GM18858 (cell line): ENCODE data around the gene EEF1AKMT2.

Experiments used
- ATAC-seq: cut with Tn5 transposase; IDR thresholded peaks from one replicate; pipeline ENCODE4 v1.9.1; 2021; ENCODE audit not compliant: unreplicated experiment

The EEF1AKMT2 gene

DNA sequence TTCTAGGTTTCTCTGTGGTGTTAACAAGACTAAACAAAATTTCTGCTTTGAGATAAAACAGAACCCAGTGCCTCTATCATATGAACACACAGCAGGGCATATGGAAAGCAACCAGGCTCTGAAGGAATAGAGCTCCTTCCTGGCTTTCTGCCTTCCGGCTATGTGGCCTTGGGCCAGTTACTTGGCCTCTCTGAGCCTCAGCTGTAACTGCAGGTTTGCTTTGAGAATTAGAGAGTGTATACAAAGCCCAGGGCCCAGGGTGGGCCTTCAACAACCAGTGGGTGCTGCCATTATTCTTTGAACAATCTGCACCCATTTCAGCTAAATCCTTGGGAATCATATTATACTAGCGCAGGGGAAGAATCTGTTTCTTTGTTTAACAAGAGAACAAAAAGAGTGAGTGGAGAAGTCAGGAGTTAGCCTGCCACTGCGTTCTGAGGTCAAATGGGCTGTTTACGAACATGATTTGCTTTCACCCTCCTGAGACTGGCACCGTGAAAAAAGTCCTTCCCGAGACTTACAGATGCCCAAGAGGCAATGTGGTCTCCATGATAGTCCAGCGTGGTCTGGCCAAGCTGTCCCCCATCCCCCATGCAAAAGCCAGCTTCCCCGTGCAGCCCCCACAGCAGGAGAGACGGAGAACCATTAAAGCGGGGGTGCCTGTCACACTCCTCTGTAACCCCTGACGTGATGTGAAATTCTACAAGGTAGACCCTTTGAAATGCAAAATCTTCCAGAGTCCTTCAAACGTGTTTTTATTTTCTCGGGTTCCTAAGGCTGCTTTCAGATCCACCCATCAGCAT lies 52.4 kb downstream of the EEF1AKMT2 start:
- no peak for ATAC-seq

DNA sequence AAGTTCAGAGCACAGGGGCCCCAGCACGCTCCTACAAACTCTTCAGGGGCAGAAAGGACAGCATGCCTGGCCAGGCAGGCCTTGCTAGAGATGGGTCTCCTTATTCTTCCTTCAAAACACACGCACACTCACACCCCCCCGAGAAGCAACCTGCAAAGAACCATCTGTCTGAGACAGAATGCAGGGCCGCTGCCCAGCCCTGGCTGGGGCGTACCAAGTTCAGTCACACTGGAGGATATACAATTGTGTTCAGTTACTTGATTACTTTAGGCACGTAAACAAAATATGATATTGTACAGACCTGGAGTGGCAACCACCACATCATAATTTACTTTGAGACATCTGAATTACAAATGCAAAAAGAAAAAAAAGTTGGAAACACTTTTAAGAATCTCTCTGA lies 53.2 kb downstream of the EEF1AKMT2 start:
- no peak for ATAC-seq

DNA sequence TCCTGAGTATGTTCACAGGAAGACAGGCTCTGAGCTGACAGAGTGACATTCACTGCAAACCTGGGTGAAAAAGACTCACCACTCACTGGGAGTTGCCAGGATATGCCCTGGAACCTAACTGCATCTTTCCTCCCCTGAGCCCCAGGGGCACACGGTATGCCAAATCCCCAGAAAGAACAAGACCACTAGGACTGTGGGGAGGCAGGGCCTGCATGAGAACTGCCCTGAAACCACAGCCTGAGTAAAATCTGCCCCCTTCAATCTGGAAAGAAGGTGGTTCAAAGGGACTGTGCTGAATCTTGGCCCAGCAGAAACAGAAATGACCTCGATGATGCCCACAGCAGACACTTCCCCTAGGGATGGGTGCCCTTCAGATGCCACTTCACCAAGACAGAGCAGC lies 54.0 kb downstream of the EEF1AKMT2 start:
- no peak for ATAC-seq

DNA sequence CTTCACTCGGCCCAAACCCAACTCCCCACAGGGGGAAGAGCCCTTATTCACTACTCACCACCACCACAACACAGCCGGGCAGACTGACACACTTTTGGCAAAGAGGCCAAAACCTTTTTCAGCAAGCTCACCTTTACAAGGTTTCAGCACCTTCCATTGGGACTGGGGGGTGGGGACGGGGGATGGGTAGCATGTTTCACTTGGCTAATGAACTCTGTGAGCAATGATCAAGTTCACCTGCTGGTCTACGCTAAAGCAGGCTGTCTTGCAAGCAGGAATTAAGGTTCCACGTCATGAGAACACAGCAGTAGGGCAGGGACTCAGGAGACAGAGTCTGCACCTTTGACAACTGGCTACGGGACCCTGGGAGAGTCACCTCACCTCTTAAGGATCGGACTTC lies 54.5 kb downstream of the EEF1AKMT2 start:
- ATAC-seq: no peak

DNA sequence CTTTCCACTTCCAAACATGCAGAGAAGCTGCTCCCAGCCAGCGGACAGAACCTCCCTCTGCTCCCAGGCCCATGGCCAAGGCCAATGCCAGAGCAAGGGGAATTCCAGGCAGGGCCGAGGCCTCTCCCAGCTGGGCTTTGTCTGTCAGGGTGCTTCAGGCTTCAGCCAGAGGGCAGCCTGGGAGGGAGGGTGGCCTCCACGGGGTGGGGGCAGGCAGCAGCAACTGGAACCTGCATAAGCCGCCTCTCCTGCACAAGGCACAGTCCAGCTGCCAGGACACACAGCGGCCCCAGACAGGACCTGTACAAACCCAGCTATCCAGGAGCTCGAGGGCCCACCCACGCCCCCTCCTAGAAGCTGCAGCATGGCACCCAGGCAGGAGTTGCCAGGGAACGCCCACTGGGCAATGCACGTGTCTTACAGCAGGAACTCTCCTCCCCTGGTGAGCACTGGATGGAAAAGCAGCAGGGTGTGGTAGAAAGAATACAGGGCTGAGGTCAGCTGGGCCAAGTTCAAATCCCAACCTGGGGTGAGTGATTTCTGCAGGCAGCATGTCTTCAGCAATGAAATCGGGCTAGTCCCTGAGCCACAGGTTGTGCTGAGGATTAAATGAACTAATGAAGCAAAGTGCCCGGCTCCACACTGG lies 55.1 kb downstream of the EEF1AKMT2 start:
- ATAC-seq: no peak

DNA sequence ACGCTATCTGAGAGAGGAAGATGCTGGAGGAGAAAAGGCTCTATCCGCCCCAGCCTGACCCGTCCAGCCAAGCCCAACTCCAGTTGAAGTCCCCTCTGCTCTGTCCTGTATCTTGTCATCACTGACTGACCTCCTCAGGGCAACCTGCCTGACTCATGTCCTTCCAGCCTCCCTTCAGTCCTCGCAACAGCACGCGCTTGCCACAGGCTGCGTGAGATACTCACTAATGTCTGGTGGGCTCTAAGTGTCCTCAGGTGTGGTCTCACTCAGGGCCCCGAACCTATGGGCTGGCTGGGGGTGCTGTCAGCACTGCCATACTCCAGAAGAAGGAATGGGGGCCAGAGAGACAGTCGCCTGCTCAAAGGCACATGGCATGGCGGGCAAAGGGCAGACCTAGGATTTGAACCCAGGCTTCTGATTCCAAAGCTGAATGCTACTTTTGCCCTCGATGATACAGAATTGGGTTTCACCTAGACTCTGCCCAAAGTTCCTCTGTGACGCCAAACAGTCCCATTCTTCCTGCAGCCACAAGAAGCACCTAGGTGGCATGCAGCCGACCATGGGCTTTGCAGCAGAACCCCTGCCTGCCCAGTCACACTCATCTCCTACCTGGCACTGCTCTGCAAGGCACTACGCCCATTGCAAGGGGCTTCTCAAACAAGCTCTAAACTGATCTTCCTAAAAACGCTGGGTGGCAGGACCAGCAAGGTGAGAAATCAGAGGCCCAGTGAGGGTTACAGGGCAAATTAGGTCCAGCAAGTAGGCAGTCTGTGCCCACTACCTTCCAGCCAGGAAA lies 56.0 kb downstream of the EEF1AKMT2 start:
- no peak for ATAC-seq

DNA sequence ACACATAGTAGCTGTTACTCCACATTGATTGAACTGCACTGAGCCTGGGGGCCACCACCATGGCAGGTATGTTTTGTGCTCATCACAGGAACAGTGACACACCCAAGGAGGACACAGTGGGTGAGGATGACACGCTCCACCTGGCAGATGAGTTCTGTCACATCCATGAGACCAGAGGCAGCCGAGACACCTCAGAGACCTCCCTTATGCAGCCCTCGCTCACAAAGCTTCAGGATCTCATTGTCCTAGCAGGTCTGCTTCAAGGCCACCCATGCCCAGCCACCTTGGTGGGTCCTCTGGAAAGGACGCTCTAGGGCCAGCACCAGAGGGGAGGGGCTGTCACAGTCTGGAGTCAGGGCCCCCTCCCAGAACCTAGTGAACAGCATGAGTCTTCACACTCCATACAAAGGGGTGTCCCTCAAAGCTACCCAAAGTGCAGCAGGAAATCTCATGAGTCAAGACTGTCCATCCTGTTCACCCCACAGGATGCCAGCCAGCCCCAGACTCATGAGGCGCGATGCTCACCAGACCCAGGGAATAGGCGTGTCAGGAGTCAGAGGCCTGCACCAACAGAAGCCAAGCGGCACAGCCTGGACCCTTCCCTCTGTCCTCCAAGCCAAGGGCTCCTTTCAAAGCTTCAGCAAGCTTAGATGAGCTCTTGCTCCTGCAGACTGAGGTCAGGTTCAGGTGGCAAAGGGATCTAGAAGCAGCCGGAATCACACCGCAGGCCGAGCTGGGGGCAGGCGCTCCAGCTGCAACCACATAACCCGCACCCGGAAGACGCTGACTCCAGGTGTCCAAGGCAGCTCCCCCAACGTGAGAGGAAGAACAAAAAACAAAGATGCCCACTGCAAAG lies 57.1 kb downstream of the EEF1AKMT2 start:
- ATAC-seq: no peak

DNA sequence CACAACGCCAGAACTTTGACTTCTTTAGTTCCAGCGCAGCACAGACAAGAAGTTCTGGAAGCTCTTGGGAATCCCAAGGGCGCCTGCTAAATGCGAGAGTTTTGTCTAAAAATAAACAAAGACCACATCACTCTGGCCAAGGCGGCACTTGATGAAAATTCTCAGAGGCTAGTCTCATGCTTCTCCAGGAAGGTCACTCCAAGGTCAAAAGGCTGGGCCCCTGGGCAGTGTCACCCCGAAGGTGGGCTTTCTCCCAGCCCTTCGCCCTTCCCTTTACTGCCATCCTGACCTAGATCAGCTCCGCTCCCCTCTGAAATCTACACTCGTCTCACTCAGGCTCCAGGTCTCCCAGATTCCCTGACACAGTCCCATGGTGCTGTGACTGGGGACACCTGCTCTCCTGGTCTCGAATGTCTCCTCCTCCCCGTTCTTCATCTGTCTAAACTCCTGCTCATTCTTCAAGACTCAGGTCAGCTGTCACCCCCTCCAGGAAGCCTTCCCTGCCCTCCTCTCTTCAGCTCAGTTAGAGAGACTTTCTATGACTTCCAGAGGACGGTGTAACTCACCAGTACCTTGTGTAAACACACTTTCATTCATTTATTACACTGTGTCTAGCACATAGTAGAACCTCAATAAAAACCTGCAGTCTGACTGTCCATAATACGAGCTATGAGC lies 58.0 kb downstream of the EEF1AKMT2 start:
- no peak for ATAC-seq

DNA sequence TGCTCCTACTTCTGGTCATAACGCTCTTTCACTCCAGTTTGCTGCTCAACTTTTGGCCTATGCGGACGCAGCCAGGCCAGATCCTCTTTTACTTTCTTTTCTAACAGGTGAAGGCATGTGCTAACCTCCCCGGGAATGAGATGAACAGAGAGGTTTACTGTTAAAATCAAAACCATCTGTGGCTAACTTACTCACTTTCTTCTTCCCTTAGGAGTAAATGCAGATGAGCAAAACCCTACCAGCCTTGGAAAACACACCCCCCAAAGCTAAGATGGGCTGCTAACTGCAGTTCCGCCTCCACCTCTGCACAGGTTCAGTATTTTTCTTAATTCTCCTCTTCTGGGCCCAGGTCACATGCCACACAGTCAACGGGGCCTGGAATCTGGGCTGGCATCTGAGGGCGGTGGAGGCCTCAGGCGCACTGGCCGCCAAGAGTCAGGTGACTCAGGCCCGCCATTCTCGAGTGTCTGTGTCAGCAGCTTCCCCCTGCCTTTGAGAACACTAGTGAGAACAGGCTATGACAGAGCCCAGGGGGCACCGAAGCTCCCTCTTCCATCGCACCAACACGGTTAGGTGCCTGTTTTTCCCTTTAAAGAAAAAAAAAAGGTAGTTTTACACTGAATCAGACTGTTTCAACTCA lies 58.6 kb downstream of the EEF1AKMT2 start:
- ATAC-seq: peak; percentile 67

DNA sequence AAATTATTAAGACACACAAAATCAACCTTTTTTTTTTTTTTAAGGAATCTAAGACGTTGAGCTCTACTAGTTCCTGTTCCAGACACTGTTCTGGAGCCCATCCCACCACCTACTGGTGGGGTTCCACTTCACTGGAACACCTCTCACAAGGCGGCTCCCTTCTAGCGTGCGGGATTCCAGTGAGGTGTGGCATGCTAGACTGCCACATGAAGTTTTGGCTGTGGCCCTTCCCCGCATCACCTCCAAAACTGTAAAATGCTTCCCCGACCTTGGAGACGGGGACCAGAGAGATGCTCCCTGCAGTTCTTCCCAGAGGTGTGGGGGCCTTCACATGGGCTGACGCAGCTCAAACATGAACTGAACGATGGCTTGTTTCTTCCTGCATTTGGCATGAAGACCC lies 60.1 kb downstream of the EEF1AKMT2 start:
- no peak for ATAC-seq

DNA sequence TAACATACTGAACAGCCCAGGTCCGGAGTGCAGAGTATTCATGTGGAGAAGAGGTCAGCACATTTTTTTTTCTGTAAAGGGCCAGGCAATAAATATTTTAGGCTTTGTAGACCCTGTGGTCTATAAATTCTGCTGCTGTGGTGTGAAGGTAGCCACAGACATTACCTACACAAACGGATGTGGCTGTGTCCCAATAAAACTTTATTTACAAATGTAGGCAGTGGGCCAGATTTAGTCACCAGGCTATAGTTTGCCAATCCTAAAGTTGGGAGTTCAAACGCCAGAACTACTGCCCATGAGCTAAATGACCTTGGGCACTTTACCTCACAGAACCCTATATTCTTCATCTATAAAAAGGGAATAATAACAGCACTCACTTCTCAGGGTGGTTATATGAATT lies 60.9 kb downstream of the EEF1AKMT2 start:
- no peak for ATAC-seq

DNA sequence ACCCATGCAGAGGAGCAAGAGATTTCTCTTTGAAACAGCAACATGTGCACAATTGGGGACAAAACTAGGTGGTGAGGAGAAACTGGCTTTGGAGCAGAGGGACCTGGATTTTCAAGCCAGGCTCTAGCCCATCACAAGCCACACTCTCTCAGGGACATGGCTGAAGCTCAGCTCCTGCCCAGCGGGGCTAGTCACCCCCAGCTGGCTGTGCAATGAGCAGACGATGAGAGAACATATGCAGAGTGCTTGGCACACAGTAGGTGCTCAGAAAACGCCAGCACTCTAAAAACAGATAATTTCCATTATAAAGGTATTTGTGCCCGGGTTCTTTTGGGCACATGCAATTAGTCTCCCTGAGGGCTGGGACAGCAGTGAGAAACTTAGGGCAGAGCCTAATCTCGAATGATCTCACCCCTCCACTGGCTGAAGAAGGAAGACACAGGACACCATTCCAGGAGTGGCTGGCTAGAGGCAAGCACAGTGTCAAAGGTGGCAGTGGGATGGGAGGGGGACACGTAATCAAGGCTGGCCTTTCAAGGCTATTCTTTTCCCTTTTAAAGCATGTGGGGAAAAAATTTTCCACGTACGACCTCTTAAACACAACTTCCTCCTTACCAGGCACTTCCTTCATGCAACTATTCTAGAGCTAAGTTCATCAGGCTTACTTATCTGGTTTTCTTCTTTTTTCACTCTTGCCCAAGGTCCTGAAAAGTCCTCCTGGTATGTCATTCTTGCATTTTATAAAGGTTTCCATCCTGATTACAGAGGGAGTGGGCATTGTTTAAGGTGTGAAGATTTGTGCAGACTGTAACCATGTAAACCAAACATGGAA lies 62.6 kb downstream of the EEF1AKMT2 start:
- no peak for ATAC-seq

DNA sequence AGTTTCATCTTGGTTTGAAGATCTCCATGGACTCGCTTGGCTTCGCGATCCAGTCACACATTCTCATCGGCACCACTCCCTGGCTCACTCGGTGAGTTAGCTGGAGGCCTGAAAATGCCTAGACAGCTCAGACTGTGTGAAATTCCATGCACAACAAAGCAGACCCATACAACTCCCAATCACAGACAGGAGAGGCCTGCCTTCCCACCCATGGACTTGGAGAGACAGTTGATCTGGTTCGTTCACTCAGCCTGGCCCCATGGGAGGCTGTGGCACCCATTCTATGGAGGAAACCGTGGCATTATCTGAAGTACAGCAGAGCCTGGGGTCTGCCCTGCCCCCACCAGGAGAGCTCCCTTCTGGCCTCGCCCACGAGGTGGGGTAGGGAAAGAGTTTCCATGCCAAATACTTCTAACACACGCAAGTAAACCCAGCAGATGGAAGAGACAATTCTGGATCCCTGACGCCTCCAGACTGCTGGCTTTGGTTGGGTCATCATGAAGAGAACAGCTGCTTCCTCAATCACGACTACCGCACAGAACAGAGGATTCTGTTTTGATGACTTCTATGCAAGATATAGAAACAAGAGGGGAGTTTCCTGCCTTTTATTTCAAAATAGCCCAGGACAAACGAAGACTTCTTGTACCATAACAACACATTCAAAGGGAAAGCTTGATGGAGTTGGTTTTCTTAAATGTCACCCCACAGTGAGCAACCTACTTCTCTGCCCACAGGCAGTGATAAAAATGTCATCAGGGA lies 63.4 kb downstream of the EEF1AKMT2 start:
- ATAC-seq: no peak

DNA sequence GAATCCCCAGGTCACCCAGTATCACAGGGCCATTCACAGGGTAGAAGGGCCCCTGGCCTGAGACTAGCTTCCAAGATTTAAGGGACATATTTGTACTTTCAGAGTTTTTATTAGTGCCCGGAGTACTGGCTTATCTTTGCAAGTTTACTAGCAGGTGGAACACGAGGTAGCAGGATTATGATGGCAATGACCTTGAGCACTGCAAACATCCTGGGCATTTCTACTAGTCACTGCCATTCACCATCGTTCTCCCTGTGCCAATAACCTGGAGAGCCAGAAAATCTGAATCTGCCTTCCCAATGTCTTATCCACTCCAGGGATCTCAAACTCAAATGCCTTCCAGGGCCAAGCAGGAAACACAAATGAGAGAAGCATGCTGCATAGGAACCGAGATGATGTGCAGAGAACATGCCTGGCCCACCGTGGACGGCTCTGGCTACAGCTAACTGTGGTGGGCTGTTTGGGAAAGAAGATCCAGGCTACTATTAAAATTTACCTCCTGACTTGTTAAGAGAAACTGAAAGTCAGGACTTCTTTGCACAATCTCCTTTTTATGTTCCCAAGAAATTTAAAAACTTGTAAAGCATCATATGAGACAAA lies 64.2 kb downstream of the EEF1AKMT2 start:
- ATAC-seq: no peak

DNA sequence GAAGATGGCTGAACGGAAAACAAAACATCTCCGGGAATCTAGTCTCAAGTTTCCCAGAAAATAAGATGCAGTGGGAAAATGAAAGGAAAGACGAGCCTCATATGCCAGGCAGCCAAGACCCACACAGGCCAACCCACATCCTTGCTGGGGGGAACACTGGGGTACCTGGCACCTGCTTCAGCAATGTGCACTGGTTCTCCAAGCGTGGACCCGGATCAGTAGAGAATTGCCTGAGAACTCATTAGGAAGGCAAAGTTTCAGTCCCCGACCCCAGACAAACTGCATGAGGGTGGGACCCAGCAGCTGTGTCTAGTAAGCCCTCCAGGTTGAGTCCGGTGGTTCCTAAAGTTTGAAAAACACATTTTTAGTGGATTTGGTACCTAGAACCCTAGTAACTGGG lies 65.9 kb downstream of the EEF1AKMT2 start:
- ATAC-seq: no peak

DNA sequence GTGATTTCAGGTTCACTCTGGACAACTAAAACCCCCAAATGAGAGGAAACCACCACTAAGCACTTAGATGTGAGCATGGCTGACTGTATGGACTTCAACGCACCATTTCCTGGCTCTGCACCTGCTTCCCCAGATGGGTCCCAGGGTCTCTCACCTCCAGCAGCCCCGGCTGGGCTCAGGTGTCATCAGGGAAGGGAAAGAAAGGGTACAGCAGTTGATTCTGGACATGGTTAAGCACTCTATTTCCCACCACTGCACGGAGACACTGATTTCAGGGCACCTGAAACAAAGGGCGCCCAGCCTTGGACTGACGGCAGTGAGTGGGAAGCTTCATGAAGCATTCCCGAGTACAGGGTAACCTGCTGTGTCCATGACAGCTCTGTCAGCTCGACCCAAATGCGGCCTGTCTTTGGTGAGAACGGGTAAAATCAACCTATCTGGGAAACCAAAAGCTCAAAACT lies 66.5 kb downstream of the EEF1AKMT2 start:
- ATAC-seq: no peak

DNA sequence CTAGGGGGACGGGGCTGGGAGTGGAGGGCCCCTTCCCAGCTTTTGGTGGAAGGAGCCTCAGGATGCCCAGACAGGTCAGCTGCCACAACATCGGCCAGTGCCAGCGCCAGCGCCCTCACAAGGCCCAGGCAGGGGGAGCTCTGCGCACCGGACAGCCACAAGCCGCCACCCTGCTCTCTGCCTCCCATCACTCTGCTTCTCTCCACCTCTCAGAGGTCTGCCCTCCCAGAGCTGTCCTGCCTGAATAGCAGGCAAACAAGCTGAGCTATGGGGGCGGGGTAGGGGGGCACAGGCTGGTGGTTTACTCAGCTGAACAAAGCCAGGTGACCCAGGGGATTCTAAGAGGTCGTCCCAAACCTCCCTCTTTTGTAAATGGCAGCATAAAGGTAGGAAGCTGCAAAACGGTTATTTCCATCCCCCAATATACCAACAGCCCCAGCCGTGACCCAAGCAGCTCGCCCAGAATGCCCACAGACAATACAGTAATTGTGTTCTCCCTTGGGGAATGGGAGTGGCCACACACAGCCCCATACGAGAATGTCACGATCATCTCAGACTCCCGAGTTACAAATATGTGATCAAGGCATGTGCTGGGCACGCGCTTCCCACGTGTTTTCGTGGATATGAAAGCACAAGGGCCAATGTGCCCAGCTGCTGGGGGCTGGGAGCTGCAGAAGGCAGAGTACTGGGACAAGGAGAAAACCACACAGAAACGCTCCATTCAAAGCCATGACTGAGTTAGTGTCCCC lies 67.2 kb downstream of the EEF1AKMT2 start:
- no peak for ATAC-seq
